HG03520 (cell line): ENCODE results near the gene SRD5A3.

ENCODE experiments used
- ATAC-seq: cut with Tn5 transposase; IDR thresholded peaks from one replicate; pipeline ENCODE4 v1.9.1; 2021; ENCODE audit warnings: mild to moderate bottlenecking, moderate library complexity; ENCODE audit not compliant: unreplicated experiment

The SRD5A3 gene

DNA sequence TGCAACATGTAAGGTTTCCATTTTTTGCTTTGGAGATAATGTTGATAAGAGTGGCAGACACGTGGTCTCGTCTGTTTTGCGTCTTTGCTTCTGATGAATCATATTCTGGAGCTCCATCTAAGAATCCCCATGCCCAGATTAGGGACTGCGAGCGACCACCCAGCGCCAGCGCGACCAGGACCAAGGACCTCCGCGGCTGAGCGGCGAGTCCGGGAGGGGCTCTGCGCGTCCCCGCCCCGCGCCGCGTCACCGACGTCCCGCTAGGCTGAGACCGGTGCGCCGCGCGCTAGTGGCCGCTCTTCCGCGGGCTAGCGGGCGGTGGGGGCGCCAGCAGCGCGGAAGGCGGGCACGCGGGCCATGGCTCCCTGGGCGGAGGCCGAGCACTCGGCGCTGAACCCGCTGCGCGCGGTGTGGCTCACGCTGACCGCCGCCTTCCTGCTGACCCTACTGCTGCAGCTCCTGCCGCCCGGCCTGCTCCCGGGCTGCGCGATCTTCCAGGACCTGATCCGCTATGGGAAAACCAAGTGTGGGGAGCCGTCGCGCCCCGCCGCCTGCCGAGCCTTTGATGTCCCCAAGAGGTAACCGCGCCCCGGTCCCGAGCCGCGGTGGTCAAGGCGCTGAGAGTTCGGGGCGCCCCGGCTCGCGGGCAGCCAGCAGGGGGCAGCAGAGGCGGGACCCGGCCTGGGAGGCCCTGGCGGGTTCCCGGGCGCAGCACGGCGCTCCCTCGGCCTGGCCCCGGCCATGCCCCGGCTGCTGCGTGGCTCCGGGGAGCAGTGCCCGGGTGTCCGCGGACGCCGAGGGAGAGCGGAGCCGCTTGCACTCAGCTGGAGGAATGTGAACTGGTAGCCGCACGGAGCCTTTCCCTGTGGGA, at the start of gene SRD5A3:
SRD5A3 (plus strand) TSS at position 263 of the 871 bp plus-strand sequence; CDS start at position 358, 95 bp downstream.
- ATAC-seq: peak; percentile 93

GRCh38 chr4:55297346-55297745, 48.7 kb upstream of the SRD5A3 start:
- no peak for ATAC-seq

- no peak for ATAC-seq
These were observed 42.3 kb upstream of the SRD5A3 start for GRCh38 chr4:55303760-55304165.

DNA sequence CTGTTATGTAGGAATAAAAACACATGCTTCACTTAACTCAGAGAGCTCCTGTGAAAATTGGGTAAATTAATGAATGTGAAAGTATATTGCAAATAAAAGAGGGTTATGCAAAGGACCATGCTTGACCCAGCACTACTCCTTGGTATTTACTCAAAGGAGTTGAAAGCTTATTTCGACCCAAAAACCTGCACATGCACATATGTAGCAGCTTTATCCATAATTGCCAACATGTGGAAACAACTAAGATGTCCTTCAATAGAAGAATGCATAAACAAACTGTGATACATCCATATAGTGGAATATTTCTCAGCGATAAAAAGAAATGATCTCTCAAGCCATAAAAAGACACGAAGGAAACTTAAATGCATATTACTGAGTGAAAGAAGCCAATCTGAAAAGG, 41.7 kb upstream of the SRD5A3 start:
- ATAC-seq: no peak

DNA sequence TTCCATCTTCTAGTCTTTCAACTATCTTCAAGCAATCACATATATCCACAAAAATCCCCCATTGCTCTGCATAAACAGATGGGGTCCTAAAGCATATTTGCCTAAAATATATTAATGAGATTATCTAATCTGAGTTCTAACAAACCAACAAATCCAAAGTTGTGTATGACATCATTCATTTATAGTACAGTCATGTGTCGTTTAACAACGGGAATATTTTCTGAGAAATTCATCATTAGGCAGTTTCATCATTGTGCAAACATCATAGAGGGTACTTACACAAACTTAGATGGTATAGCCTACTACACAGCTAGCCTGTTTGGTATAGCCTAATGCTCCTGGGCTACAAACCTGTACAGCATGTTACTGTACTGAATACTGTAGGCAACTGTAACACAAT, 38.0 kb upstream of the SRD5A3 start:
- ATAC-seq: no peak

GRCh38 chr4:55311792-55312488, 34.1 kb upstream of the SRD5A3 start:
- no peak for ATAC-seq

GRCh38 chr4:55312489-55313101, 33.4 kb upstream of the SRD5A3 start:
- ATAC-seq: peak; percentile 80

DNA sequence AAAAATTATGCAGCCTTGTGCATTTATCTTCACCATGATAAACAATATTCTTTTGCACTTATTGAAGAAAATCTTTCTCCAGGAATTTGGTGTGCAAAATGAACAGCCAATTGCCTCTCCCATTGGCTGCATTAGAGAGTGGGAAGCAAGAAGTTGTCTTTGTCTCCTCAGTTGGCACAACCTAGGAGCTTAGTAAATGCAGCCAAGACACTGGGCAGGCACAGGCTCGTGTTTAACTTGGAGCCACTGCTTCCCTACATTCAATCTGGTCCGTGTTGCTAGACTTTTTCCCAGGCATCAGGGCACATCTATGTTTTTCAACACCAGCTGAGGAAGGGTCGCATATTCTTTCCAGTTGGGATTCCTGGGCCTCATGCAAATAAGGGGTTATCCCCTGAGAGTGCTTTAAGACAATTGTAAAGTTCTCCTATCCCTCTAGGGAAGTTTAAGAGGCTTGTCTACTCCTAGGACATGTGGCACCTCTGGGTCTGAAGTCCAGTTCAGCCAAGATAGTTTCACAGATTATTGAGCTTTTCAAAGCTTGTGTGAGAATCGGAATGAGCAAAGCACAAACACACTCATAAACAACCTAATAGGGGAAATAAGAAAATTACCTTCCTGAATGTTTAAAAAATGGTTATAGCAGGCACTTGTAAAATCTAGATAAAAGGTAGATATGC, 31.8 kb upstream of the SRD5A3 start:
- no peak for ATAC-seq

DNA sequence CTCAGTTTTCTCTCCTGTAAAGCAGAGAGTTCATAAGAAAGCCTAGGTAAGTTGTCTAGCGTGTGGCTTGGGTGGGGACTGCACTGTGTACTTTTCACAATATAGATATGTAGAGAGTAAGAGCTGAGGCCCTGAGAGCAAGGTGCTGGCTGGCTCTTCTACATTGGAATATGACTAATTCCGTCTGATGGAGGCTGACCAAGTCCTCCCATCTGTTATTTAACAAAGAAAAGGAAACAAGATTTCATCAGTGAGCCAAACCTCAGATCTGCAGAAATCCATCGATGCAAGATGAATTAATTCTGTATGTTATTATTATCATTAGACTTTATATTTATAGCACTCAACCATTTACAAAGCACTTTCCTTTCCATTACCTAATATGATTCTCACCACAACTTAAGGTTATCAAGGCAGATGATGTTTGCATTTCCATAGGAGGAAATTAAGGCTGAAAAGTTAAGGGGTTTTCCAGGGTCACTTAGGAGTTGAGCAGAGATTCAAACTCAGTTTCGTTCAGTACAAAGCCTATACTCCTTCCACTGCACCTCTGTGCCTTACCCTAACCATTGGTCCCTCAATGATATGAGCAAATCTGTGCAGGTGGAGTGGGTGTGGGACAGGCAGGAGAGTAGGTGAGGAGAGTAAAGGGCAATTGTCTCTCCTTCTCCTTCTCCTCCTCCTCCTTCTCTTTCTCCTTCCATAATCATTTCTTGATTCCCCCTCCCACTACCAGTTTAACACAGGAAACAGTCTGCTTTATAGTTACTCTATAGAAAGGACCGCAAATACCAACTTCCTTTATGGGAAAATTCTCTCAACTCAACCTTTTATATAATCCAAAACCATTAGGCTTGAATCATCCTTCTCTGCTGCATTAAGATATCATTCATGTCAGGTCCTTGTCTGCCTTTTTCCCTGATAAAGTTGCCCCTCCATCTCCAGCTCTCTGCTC, 27.6 kb upstream of the SRD5A3 start:
- ATAC-seq: no peak

DNA sequence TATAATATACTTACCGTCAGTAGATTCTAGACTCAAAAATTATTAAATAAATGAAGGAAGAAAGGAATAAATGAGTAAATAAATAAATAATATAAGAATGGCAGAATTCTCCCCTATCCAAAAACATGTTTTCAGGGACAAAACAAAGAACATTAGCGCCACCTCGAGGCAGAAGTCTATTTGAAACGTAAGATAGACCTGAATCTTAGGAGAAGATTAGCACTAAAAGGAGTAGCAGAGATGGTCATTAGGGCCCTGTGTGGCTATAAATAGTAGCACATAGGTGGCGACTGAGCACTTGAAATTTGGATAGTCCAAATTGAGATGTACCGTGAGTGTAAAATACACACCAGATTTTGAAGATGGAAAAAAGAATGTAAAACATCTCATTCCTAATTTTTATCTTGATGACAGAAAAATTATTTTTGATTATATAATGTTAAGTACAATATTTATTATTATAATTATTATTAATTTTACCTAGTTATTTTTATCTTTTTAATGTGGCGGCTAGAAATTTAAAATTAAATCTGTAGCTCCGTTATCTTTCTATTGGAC, 24.3 kb upstream of the SRD5A3 start:
- no peak for ATAC-seq

DNA sequence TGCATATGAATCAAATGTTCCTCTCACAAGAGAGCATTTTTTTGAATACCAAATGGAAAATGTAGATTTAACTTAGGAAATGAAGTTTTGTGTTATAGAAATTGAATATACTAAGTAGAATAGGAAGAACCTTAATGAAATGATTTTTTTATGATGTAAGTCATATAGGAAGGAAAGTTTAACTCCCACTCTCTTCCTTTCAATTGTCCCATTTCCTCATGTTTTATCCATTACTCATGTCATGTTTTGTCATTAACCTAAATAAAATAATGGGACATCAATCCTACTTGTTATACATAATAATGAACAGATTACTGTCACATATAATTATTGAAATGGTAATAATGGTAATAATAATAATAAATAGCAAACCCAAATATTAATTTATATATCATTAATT, 22.7 kb upstream of the SRD5A3 start:
- no peak for ATAC-seq

GRCh38 chr4:55326629-55327028, 19.4 kb upstream of the SRD5A3 start:
- ATAC-seq: no peak

- ATAC-seq: no peak
These were observed 17.0 kb upstream of the SRD5A3 start for GRCh38 chr4:55329012-55329411.

DNA sequence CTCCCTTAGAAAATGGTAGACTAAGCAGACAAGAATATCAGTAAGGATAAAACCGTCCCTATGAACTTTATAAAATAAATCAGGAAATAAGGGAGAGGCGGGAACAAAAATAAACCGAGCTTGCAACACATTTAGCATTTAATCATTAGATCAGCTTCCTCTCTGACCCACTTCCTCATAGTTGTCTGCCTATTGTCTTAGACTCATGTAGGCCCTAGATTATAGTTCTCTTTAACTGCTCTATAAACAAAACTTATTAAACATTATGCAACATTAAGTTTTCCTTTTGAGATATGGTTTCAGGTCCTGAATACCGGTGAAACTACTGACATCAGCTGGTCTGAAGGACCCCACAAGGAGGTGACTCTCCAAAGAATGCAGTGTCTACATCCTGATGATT, 15.8 kb upstream of the SRD5A3 start:
- ATAC-seq: no peak

GRCh38 chr4:55336138-55337034, 9.7 kb upstream of the SRD5A3 start:
- ATAC-seq: no peak

GRCh38 chr4:55337944-55338343, 8.1 kb upstream of the SRD5A3 start:
- ATAC-seq: no peak

DNA sequence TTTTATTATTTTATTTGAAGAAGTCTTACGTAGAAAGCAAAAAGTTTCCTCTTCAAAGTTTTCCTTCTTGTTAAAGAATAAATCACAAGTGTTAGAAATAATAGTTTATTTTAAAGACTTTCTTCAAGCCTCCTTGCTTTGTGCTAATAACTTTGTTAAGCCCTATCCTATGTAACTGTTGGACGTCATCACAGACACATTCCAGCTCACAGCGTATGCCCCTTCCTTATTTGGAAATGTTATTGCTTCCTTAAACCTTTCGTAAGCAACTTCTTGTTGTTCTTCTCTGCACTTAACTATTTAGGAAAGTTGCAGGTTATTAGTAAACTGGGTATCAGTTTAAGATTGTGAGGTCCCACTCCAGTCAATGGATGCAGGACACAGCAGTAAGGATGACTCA, 7.6 kb upstream of the SRD5A3 start:
- no peak for ATAC-seq

DNA sequence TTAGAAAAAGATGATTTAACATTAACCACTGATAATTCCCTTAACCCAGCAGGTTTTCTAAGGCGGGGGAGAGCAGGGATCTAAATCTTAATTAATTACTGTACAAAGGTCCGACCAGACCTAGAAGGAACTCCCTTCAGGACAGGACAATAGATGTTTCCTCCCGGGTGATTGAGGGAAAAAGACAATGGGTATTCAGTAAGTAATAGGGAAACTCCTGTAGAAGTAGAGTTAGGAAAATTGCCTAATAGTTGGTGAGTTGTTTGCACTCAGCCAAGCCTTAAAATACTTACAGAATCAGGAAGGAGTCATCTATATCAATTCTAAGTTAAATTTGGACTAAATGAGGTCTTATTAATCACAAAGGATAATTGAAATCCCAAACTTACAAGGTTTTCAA, 5.8 kb upstream of the SRD5A3 start:
- no peak for ATAC-seq

- no peak for ATAC-seq
These were observed 2.2 kb upstream of the SRD5A3 start for GRCh38 chr4:55343887-55344286.
